ENCODE results near the gene AHCTF1.

- TF ChIP-seq POLR2A (IDR thresholded peaks at IDR 0.05; ENCODE audit: low read depth, low read length), result no peak
- TF ChIP-seq, protein P1, sequence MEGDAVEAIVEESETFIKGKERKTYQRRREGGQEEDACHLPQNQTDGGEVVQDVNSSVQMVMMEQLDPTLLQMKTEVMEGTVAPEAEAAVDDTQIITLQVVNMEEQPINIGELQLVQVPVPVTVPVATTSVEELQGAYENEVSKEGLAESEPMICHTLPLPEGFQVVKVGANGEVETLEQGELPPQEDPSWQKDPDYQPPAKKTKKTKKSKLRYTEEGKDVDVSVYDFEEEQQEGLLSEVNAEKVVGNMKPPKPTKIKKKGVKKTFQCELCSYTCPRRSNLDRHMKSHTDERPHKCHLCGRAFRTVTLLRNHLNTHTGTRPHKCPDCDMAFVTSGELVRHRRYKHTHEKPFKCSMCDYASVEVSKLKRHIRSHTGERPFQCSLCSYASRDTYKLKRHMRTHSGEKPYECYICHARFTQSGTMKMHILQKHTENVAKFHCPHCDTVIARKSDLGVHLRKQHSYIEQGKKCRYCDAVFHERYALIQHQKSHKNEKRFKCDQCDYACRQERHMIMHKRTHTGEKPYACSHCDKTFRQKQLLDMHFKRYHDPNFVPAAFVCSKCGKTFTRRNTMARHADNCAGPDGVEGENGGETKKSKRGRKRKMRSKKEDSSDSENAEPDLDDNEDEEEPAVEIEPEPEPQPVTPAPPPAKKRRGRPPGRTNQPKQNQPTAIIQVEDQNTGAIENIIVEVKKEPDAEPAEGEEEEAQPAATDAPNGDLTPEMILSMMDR (IDR thresholded peaks at IDR 0.05; ENCODE audit: extremely low read depth in 1 of 2, insufficient read depth in 1 of 2, low read depth in 1 of 2, low read length in 2 of 2), result no peak
- TF ChIP-seq POLR2AphosphoS5 (IDR thresholded peaks at IDR 0.05; ENCODE audit: insufficient read depth, low read depth, low read length), result no peak
- TF ChIP-seq EZH2 (IDR thresholded peaks at IDR 0.05; ENCODE audit: borderline replicate concordance, low read depth, low read length, severe bottlenecking), result no peak
Measured at GRCh38 chr1:246790364-246790763, 141.4 kb downstream of the AHCTF1 start.

Measured in endothelial cell of umbilical vein (primary cell).